CD14-positive monocyte (primary cell): ENCODE measurements around the gene MICAL2. TPM values are rescaled to one million over a fixed set of nuclear protein-coding genes. Genes with fewer than 3 reads are reported as not detected.

ENCODE experiments used
- DNase-seq, 3 donors: peaks; one replicate each; pipeline ENCODE4 v3.0.0-alpha.2; 2011 to 2022
- H2AFZ ChIP-seq: 2 replicates; pipeline ENCODE4 v1.6.0; 2012; ENCODE audit warnings: mild to moderate bottlenecking, low read depth, low read length, inconsistent platforms; ENCODE audit not compliant: insufficient read depth, poor library complexity, severe bottlenecking
- H3K27ac ChIP-seq, 2 donors: 1 replicate in 1 of 2; 2 replicates in 1 of 2; pipeline ENCODE4 v1.5.1; 2012 to 2013; ENCODE audit warnings: low read length in 2 of 2, control low read depth in 1 of 2, inconsistent platforms in 1 of 2, low read depth in 1 of 2, mild to moderate bottlenecking in 1 of 2
- H3K27me3 ChIP-seq, 2 donors: one replicate each; pipeline versions ENCODE4 v1.6.0 to v1.6.1; 2011 to 2013; ENCODE audit warnings: low read length in 2 of 2; ENCODE audit not compliant: control insufficient read depth in 2 of 2, insufficient read depth in 2 of 2
- H3K36me3 ChIP-seq, 2 donors: replicated peaks in 1 of 2; 1 replicate in 1 of 2; 2 replicates in 1 of 2; pipeline versions ENCODE4 v1.5.1 to v1.6.1; 2012 to 2013; ENCODE audit warnings: low read length in 2 of 2, control low read depth in 1 of 2, inconsistent platforms in 1 of 2, mild to moderate bottlenecking in 1 of 2; ENCODE audit not compliant: insufficient read depth in 2 of 2, control insufficient read depth in 1 of 2
- H3K4me1 ChIP-seq, 2 donors: 1 replicate in 1 of 2; 2 replicates in 1 of 2; pipeline versions ENCODE4 v1.5.1 to v1.6.1; 2012 to 2013; ENCODE audit warnings: low read length in 2 of 2, control low read depth in 1 of 2, inconsistent platforms in 1 of 2, mild to moderate bottlenecking in 1 of 2, moderate library complexity in 1 of 2; ENCODE audit not compliant: insufficient read depth in 2 of 2, control insufficient read depth in 1 of 2
- H3K4me2 ChIP-seq: replicated peaks from 2 replicates; pipeline ENCODE3; 2012; ENCODE audit warnings: low read length, moderate library complexity, mild to moderate bottlenecking; ENCODE audit not compliant: poor library complexity, severe bottlenecking; ENCODE audit errors: extremely low read depth
- H3K4me3 ChIP-seq, 3 experiments: fragments of 200-600 bp in 1 of 3; sonication (generic) in 1 of 3; replicated peaks in 1 of 3; 1 replicate in 2 of 3; 2 replicates in 1 of 3; pipeline ENCODE4 v1.5.1; 2011 to 2013; ENCODE audit warnings: low read length in 3 of 3, mild to moderate bottlenecking in 3 of 3, control low read depth in 2 of 3, low read depth in 2 of 3, inconsistent platforms in 1 of 3, moderate library complexity in 1 of 3
- H3K79me2 ChIP-seq: 2 replicates; pipeline ENCODE4 v1.6.0; 2012; ENCODE audit warnings: mild to moderate bottlenecking, control low read depth, inconsistent platforms, low read length, moderate library complexity; ENCODE audit not compliant: insufficient read depth
- H3K9ac ChIP-seq: 2 replicates; pipeline ENCODE4 v1.6.0; 2017; ENCODE audit warnings: low read length, mild to moderate bottlenecking; ENCODE audit not compliant: insufficient read depth, poor library complexity, severe bottlenecking
- H3K9me3 ChIP-seq, 2 donors: replicated peaks in 1 of 2; 1 replicate in 1 of 2; 2 replicates in 1 of 2; pipeline versions ENCODE4 v1.5.1 to v1.6.1; 2012 to 2013; ENCODE audit warnings: low read length in 2 of 2, control low read depth in 1 of 2; ENCODE audit not compliant: control insufficient read depth in 1 of 2, insufficient read depth in 1 of 2
- H4K20me1 ChIP-seq: 2 replicates; pipeline ENCODE4 v1.6.0; 2012; ENCODE audit warnings: mild to moderate bottlenecking, low read length, control low read depth, moderate library complexity; ENCODE audit not compliant: insufficient read depth
- H3K27ac Mint-ChIP-seq, 7 donors: one replicate each; pipeline ENCODE4 v1.8.0; 2020; ENCODE audit warnings: mild to moderate bottlenecking in 7 of 7, mixed read lengths in 7 of 7, moderate library complexity in 6 of 7, inconsistent platforms in 2 of 7
- H3K27me3 Mint-ChIP-seq, 3 donors: one replicate each; pipeline ENCODE4 v1.8.0; 2021 to 2022; ENCODE audit warnings: low read depth in 3 of 3, mild to moderate bottlenecking in 3 of 3, mixed read lengths in 3 of 3, moderate library complexity in 3 of 3, inconsistent platforms in 1 of 3
- H3K36me3 Mint-ChIP-seq, 2 donors: one replicate each; pipeline ENCODE4 v1.8.0; 2020; ENCODE audit warnings: mixed read lengths in 2 of 2, inconsistent platforms in 1 of 2, mild to moderate bottlenecking in 1 of 2
- H3K4me1 Mint-ChIP-seq: one replicate; pipeline ENCODE4 v1.8.0; 2020; ENCODE audit warnings: mild to moderate bottlenecking, mixed read lengths
- H3K4me3 Mint-ChIP-seq, 2 donors: one replicate each; pipeline ENCODE4 v1.8.0; 2020; ENCODE audit warnings: mild to moderate bottlenecking in 2 of 2, mixed read lengths in 2 of 2, moderate library complexity in 1 of 2
- H3K9me3 Mint-ChIP-seq, 7 donors: one replicate each; pipeline ENCODE4 v1.8.0; 2020 to 2022; ENCODE audit warnings: mixed read lengths in 7 of 7, mild to moderate bottlenecking in 6 of 7, moderate library complexity in 6 of 7, inconsistent platforms in 2 of 7
- CTCF ChIP-seq: fragments of 200-600 bp; IDR thresholded peaks from one replicate; pipeline ENCODE4 v1.8.0; 2022; ENCODE audit warnings: antibody characterized with exemption, mild to moderate bottlenecking
- WGBS: methylation state at CpG from one replicate; pipeline ENCODE4 v1.1.5; 2013; ENCODE audit warnings: missing lambda C conversion rate; ENCODE audit not compliant: insufficient coverage; 5-methylcytosine and 5-hydroxymethylcytosine counted together
- intact Hi-C, 2 donors: fragments of 100-400 bp; cut with micrococcal nuclease; formaldehyde crosslinking; loops; one replicate each; pipeline versions ENCODE4 v1.15.0 to v1.15.1; 2023
- polyA plus RNA-seq, 3 donors: library from polyadenylated mRNA; depleted of rRNA in 1 of 3; unstranded in 2 of 3; stranded (reverse) in 1 of 3; fragments of 300-500 nt in 2 of 3; fragments of >200 nt in 1 of 3; fragmentation: Illumina TruSeq in 2 of 3; gene quantifications; 1 replicate in 2 of 3; 2 replicates in 1 of 3; pipeline ENCODE4 v1.2.3, GENCODE V29; 2012 to 2021

The MICAL2 gene
- polyA plus RNA-seq, 3 donors = 39.8 to 72.5 (median 44.0) TPM

- Mint-ChIP-seq H3K9me3 (no peaks in the 10 kb centered on the region), H3K4me3 (no peak overlapping the region), H3K4me1 (no peaks in the 10 kb centered on the region), H3K27ac (no peak overlapping the region), H3K36me3 (peaks cover 16 to 17% of the 10 kb centered on the region in 2 donors), H3K27me3 (peaks cover 1 to 5% (median 1%) of the 10 kb centered on the region in 3 donors)
- Histone ChIP-seq H4K20me1 (no peaks in the 10 kb centered on the region), H3K4me2 (no peak overlapping the region), H3K4me1 (no peaks in the 10 kb centered on the region), H3K27me3 (no peaks in the 10 kb centered on the region), H3K27ac (no peak overlapping the region), H3K79me2 (no peaks in the 10 kb centered on the region), H3K36me3 (peaks cover 8 to 18% of the 10 kb centered on the region in 2 donors), H3K4me3 (no peak overlapping the region), H3K9ac (no peak overlapping the region), H2AFZ (no peak overlapping the region), H3K9me3 (no peaks in the 10 kb centered on the region)
- intact Hi-C loops = no loop called here
- no peak for TF ChIP-seq CTCF
- no peak for DNase-seq
- 100% methylated on average over 5 of the region's 6 CpGs for WGBS
Observed at GRCh38 chr11:12276356-12276755, 166.0 kb downstream of the MICAL2 start.

- Histone ChIP-seq H3K4me1 (no peaks in the 10 kb centered on the region), H3K27ac (no peak overlapping the region), H4K20me1 (no peaks in the 10 kb centered on the region), H2AFZ (no peak overlapping the region), H3K4me2 (no peak overlapping the region), H3K36me3 (peaks cover 8 to 18% of the 10 kb centered on the region in 2 donors), H3K27me3 (no peaks in the 10 kb centered on the region), H3K9me3 (no peaks in the 10 kb centered on the region), H3K4me3 (no peak overlapping the region), H3K9ac (no peak overlapping the region), H3K79me2 (no peaks in the 10 kb centered on the region)
- intact Hi-C loops = no loop called here
- H3K36me3 Mint-ChIP-seq = peaks cover 16 to 17% of the 10 kb centered on the region in 2 donors
- H3K27ac Mint-ChIP-seq = peak overlapping the region in 1 of 7 donors; percentile 1
- no peaks in the 10 kb centered on the region for H3K9me3 Mint-ChIP-seq
- no peak for TF ChIP-seq CTCF
- H3K4me1 Mint-ChIP-seq = no peaks in the 10 kb centered on the region
- H3K4me3 Mint-ChIP-seq = no peak overlapping the region
- no peak for DNase-seq
- H3K27me3 Mint-ChIP-seq = peaks cover 1 to 4% (median 1%) of the 10 kb centered on the region in 3 donors
- 84% methylated on average over 9 of the region's 10 CpGs for WGBS
Observed at GRCh38 chr11:12276831-12277475, 166.6 kb downstream of the MICAL2 start.
